HepG2 (cell line): Measurements from ENCODE around the gene ZNF3. TPM values are rescaled to one million over a fixed set of nuclear protein-coding genes. Genes with fewer than 3 reads are reported as not detected.

Experiments
- AGO2 ChIP-seq: fragments of 200-400 bp; formaldehyde crosslinking; optimal IDR thresholded peaks from 2 replicates; pipeline ENCODE3; 2017; ENCODE audit warnings: mild to moderate bottlenecking, low read depth, low read length, moderate library complexity
- ARHGAP35 ChIP-seq: sonication (generic); formaldehyde crosslinking; IDR thresholded peaks from 2 replicates; pipeline ENCODE4 v1.9.0; 2022; ENCODE audit warnings: mild to moderate bottlenecking, inconsistent platforms, moderate library complexity, missing genetic modification reagents, borderline replicate concordance
- ATAD3A ChIP-seq: sonication (generic); formaldehyde crosslinking; IDR thresholded peaks from 2 replicates; pipeline ENCODE4 v1.4.0; 2020; ENCODE audit warnings: missing genetic modification reagents
- CBX5 ChIP-seq: sonication (generic); formaldehyde crosslinking; IDR thresholded peaks from 2 replicates; pipeline ENCODE4 v1.4.0; 2020; ENCODE audit warnings: missing genetic modification reagents, borderline replicate concordance
- CEBPG ChIP-seq: IDR thresholded peaks from 2 replicates; pipeline ENCODE4 v1.6.1; 2016
- CREB3 ChIP-seq: sonication (generic); formaldehyde crosslinking; IDR thresholded peaks from 2 replicates; pipeline ENCODE4 v1.5.0; 2020; ENCODE audit warnings: missing genetic modification reagents
- DZIP1 ChIP-seq: sonication (generic); formaldehyde crosslinking; IDR thresholded peaks from 2 replicates; pipeline ENCODE4 v1.5.0; 2020; ENCODE audit warnings: mild to moderate bottlenecking, missing genetic modification reagents
- FOXJ3 ChIP-seq: sonication (generic); formaldehyde crosslinking; IDR thresholded peaks from 2 replicates; pipeline ENCODE4 v1.4.0; 2020; ENCODE audit warnings: missing genetic modification reagents, mild to moderate bottlenecking, borderline replicate concordance
- MTF2 ChIP-seq: sonication (generic); formaldehyde crosslinking; IDR thresholded peaks from 2 replicates; pipeline ENCODE4 v1.5.0; 2020; ENCODE audit warnings: missing genetic modification reagents, borderline replicate concordance
- PBX2 ChIP-seq: IDR thresholded peaks from 2 replicates; pipeline ENCODE4 v1.6.1; 2016; ENCODE audit warnings: control low read depth
- PRPF4 ChIP-seq: fragments of 200-400 bp; formaldehyde crosslinking; IDR thresholded peaks from 2 replicates; pipeline ENCODE4 v1.6.1; 2016; ENCODE audit warnings: low read length, low read depth; ENCODE audit not compliant: poor library complexity, severe bottlenecking
- RARA ChIP-seq: IDR thresholded peaks from 2 replicates; pipeline ENCODE4 v1.6.1; 2016; ENCODE audit warnings: missing genetic modification reagents, missing compliant biosample characterization
- REL ChIP-seq: sonication (generic); formaldehyde crosslinking; conservative IDR thresholded peaks from 2 replicates; pipeline ENCODE4 v1.8.0; 2022; ENCODE audit warnings: mild to moderate bottlenecking, missing genetic modification reagents, moderate library complexity
- SIX4 ChIP-seq: sonication (generic); formaldehyde crosslinking; IDR thresholded peaks from 2 replicates; pipeline ENCODE4 v1.4.0; 2020; ENCODE audit warnings: missing genetic modification reagents
- U2AF2 ChIP-seq: fragments of 200-400 bp; formaldehyde crosslinking; IDR thresholded peaks from 2 replicates; pipeline ENCODE4 v1.6.1; 2017; ENCODE audit warnings: low read depth, mild to moderate bottlenecking, low read length
- ZBTB7B ChIP-seq: sonication (generic); formaldehyde crosslinking; IDR thresholded peaks from 2 replicates; pipeline ENCODE4 v1.4.0; 2020; ENCODE audit warnings: missing genetic modification reagents
- ZC3H13 ChIP-seq: sonication (generic); formaldehyde crosslinking; IDR thresholded peaks from 2 replicates; pipeline ENCODE4 v1.8.1; 2023; ENCODE audit warnings: mild to moderate bottlenecking, missing genetic modification reagents, moderate library complexity
- ZFP90 ChIP-seq: sonication (generic); formaldehyde crosslinking; IDR thresholded peaks from 2 replicates; pipeline ENCODE4 v1.8.0; 2022; ENCODE audit warnings: missing genetic modification reagents, mild to moderate bottlenecking, inconsistent platforms, borderline replicate concordance
- ZNF235 ChIP-seq: sonication (generic); formaldehyde crosslinking; IDR thresholded peaks from 2 replicates; pipeline ENCODE4 v1.8.1; 2023; ENCODE audit warnings: mild to moderate bottlenecking, missing genetic modification reagents, borderline replicate concordance
- ZNF296 ChIP-seq: sonication (generic); formaldehyde crosslinking; conservative IDR thresholded peaks from 2 replicates; pipeline ENCODE4 v1.5.0; 2020; ENCODE audit warnings: mild to moderate bottlenecking, missing genetic modification reagents
- ZNF331 ChIP-seq: sonication (generic); formaldehyde crosslinking; IDR thresholded peaks from 2 replicates; pipeline ENCODE4 v1.4.0; 2020; ENCODE audit warnings: missing genetic modification reagents
- ZNF33B ChIP-seq: sonication (generic); formaldehyde crosslinking; IDR thresholded peaks from 2 replicates; pipeline ENCODE4 v1.5.1; 2020; ENCODE audit warnings: mild to moderate bottlenecking, missing genetic modification reagents
- ZNF451 ChIP-seq: sonication (generic); formaldehyde crosslinking; IDR thresholded peaks from 2 replicates; pipeline ENCODE4 v1.5.0; 2020; ENCODE audit warnings: mild to moderate bottlenecking, missing genetic modification reagents
- ZNF615 ChIP-seq: sonication (generic); formaldehyde crosslinking; IDR thresholded peaks from 2 replicates; pipeline ENCODE4 v1.5.0; 2020; ENCODE audit warnings: mild to moderate bottlenecking, missing genetic modification reagents, borderline replicate concordance
- ZNF776 ChIP-seq: sonication (generic); formaldehyde crosslinking; IDR thresholded peaks from 2 replicates; pipeline ENCODE4 v1.4.0; 2020; ENCODE audit warnings: mild to moderate bottlenecking, missing genetic modification reagents
- ZNF839 ChIP-seq: sonication (generic); formaldehyde crosslinking; IDR thresholded peaks from 2 replicates; pipeline ENCODE4 v1.4.0; 2020; ENCODE audit warnings: missing genetic modification reagents, mild to moderate bottlenecking, borderline replicate concordance
- ZSCAN31 ChIP-seq: sonication (generic); formaldehyde crosslinking; IDR thresholded peaks from 2 replicates; pipeline ENCODE4 v1.5.0; 2020; ENCODE audit warnings: low read depth, mild to moderate bottlenecking, missing genetic modification reagents
- polyA plus RNA-seq, 8 experiments: library from polyadenylated mRNA; depleted of rRNA in 3 of 8; stranded (reverse) in 7 of 8; unstranded in 1 of 8; fragments of >200 nt; fragmentation: Illumina TruSeq in 4 of 8; extraction: Trizol in 4 of 8; gene quantifications; 2 replicates each; pipeline versions ENCODE4 v1.2.1 to v1.2.3, GENCODE V29; 2011 to 2016; ENCODE audit warnings: low read depth in 4 of 8, missing spikeins in 1 of 8, mixed read lengths in 1 of 8; ENCODE audit not compliant: insufficient read depth in 1 of 8
- total RNA-seq, 5 experiments: library from RNA; depleted of rRNA; stranded (reverse); fragments of >200 nt; fragmentation: Illumina TruSeq; extraction: Trizol; gene quantifications; 2 replicates each; pipeline ENCODE4 v1.2.3, GENCODE V29; 2016; ENCODE audit warnings: low read depth in 1 of 5

ZNF3 gene
- total and polyA plus RNA-seq, 2 of the 13 experiments (the other 11 are each of a cell fraction or from before 2014, with no cell fraction given), result 33.7 to 56.9 TPM

GRCh38 chr7:100127866-100128636 lies 46.5 kb upstream of the ZNF3 start (continued):
- TF ChIP-seq DZIP1 (CRISPR knock-in tag) (peak; percentile 44; the same call in 1 of the 2 replicates), SIX4 (no peak), ZSCAN31 (no peak), U2AF2 (no peak), RARA (CRISPR knock-in tag) (no peak), REL (CRISPR knock-in tag) (0 out of 2 replicates have a peak, but pooled peaks have one; percentile 10), ZNF615 (CRISPR knock-in tag) (no peak), ZNF776 (CRISPR knock-in tag) (0 out of 2 replicates have a peak, but pooled peaks have one; percentile 66), ATAD3A (no peak), ZFP90 (CRISPR knock-in tag) (no peak), ZC3H13 (CRISPR knock-in tag) (0 out of 2 replicates have a peak, but pooled peaks have one; percentile 37), CEBPG (CRISPR knock-in tag) (no peak), CBX5 (no peak), ZNF33B (CRISPR knock-in tag) (no peak), PBX2 (no peak), MTF2 (0 out of 2 replicates have a peak, but pooled peaks have one; percentile 62), ZNF235 (CRISPR knock-in tag) (peak; percentile 35; the same call in 1 of the 2 replicates), ZNF451 (peak; percentile 50; the same call in 1 of the 2 replicates), FOXJ3 (CRISPR knock-in tag) (no peak), ZNF331 (CRISPR knock-in tag) (no peak), AGO2 (peak; percentile 85), ZNF839 (CRISPR knock-in tag) (0 out of 2 replicates have a peak, but pooled peaks have one; percentile 27), ZNF296 (CRISPR knock-in tag) (0 out of 2 replicates have a peak, but pooled peaks have one; percentile 2), ZBTB7B (CRISPR knock-in tag) (peak; percentile 36), CREB3 (CRISPR knock-in tag) (no peak), ARHGAP35 (peak; percentile 18; the same call in 1 of the 2 replicates), PRPF4 (no peak)
